ENCODE measurements around the gene KIF22.

Gene KIF22

DNA sequence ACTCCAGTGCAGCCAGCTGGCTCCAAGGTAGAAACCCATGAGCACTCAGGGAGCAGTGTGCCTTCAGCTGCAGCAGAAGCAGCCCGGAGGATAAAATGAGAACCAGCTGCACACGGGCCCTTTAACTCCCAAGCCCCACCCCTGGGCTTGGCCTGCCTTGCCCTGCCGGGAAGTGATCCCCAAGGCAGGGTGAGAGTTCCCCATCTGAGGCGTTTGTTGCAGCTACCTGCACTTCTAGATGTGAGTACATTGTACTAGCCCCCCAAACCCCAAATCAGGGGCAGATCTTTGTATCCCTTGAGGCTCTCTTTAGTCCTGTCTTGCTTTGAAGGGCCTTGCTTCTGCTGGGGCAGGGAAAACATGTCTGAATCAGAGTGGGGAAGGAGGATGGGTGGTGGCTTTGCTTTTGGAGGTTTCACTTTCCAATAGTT, 29.7 kb downstream of the KIF22 start, which contains the start of gene MVP:
Gene MVP (plus strand): TSS at position 192 of the 431 bp plus-strand sequence. CDS start 10,088 bp downstream, outside the sequence.
- Histone ChIP-seq H3K27ac (ENCODE audit: insufficient read depth in 1 of 2, low read depth in 1 of 2, low read length in 2 of 2, poor library complexity in 1 of 2, severe bottlenecking in 2 of 2) (peak within 1 kb of the TSS; percentile 1 to 79), H3K9me3 (ENCODE audit: control extremely low read depth in 1 of 5, control insufficient read depth in 4 of 5, insufficient read depth in 2 of 5, low read depth in 1 of 5, low read length in 4 of 5) (no peaks in the 10 kb centered on the region), H3K4me3 (ENCODE audit: control insufficient read depth in 1 of 7, extremely low read depth in 1 of 7, insufficient read depth in 4 of 7, low read depth in 2 of 7, low read length in 6 of 7) (peak within 1 kb of the TSS; percentile 48 to 89 (median 77)), H3K4me1 (ENCODE audit: control extremely low read depth in 1 of 4, control insufficient read depth in 4 of 4, insufficient read depth in 4 of 4, low read length in 3 of 4) (peaks cover 17 to 74% (median 66%) of the 10 kb centered on the region in 4 experiments), H3K36me3 (ENCODE audit: control insufficient read depth in 4 of 4, insufficient read depth in 4 of 4, low read length in 3 of 4) (peaks cover 0 to 22% (median 12%) of the 10 kb centered on the region in 4 experiments), H3K27me3 (replicated peaks in 2 of 5; ENCODE audit: control insufficient read depth in 4 of 5, insufficient read depth in 5 of 5, low read length in 4 of 5) (no peaks in the 10 kb centered on the region)
- DNase-seq = peak in 2 of 3 donors; percentile 44 to 46
- WGBS (ENCODE audit: insufficient coverage) = 2% methylated on average over 4 of the region's 4 CpGs
- CTCF ChIA-PET = interaction anchor here (1.0 to 7.2 kb wide), 8 partner anchors 13 to 187 kb away, joined by 3 to 46 read pairs (median 4); no protein-coding TSS in a partner anchor
- POLR2A ChIA-PET = interaction anchor here (0.5 to 0.7 kb wide), 2 partner anchors 13 to 96 kb away, joined by 3 read pairs; no protein-coding TSS in a partner anchor

DNA sequence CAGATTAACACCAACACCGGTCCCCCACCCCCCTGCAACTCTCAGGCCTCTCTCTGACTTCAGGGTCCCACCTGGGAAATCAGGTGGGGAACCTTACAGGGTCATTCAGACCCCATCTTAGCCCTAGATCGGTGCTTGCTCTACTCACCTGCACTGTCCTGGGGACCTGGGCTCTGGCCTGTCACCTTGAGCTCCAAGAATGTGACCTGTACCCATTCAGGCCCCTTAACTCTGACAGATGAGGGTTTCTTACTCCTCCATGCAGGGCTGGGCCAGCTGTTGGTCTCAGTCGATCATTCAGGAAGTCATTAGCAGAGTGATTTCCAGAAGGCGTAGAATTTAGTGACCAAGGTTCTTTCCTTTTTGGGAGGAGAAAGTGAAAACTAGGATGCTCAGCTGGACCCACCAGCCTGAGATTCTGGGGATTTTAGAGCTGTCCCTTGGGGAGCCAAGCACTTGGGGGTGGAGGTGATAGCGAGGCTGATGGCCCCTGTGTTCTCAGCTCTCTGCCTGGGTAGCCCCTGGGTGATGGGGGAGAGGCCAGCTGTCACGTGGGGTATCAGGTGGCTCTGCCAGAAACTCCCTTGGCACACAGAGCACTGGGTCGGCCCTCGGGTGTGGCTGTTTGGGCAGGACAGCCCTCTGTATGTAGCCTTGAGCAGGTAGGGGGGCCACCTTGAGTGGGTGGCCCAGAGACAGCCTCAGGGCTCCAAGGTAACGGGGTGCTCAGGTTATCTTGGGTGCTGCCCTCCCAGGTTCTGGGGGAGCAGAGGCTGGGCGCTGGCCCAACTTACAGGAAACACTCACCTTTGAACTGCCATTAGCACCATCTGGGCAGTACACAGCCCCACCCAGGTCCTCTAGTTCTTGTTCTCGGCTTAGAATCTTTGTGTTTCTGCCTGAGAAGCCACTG, 30.4 kb downstream of the KIF22 start:
- peak in 1 of 3 donors; percentile 18 for DNase-seq
- Histone ChIP-seq H3K27me3 (replicated peaks in 2 of 5; ENCODE audit: control insufficient read depth in 4 of 5, insufficient read depth in 5 of 5, low read length in 4 of 5) (no peaks in the 10 kb centered on the region), H3K27ac (ENCODE audit: insufficient read depth in 1 of 2, low read depth in 1 of 2, low read length in 2 of 2, poor library complexity in 1 of 2, severe bottlenecking in 2 of 2) (peak overlapping the region; percentile 1 to 79), H3K9me3 (ENCODE audit: control extremely low read depth in 1 of 5, control insufficient read depth in 4 of 5, insufficient read depth in 2 of 5, low read depth in 1 of 5, low read length in 4 of 5) (no peaks in the 10 kb centered on the region), H3K4me3 (ENCODE audit: control insufficient read depth in 1 of 7, extremely low read depth in 1 of 7, insufficient read depth in 4 of 7, low read depth in 2 of 7, low read length in 6 of 7) (peak overlapping the region; percentile 48 to 89 (median 77)), H3K4me1 (ENCODE audit: control extremely low read depth in 1 of 4, control insufficient read depth in 4 of 4, insufficient read depth in 4 of 4, low read length in 3 of 4) (peaks cover 17 to 77% (median 66%) of the 10 kb centered on the region in 4 experiments), H3K36me3 (ENCODE audit: control insufficient read depth in 4 of 4, insufficient read depth in 4 of 4, low read length in 3 of 4) (peaks cover 0 to 22% (median 12%) of the 10 kb centered on the region in 4 experiments)
- ChIA-PET CTCF (interaction anchor here (0.8 to 7.2 kb wide), 7 partner anchors 13 to 187 kb away, joined by 3 to 46 read pairs (median 4); no protein-coding TSS in a partner anchor), POLR2A (interaction anchor here (0.7 kb wide), 1 partner anchor 13 kb away, joined by 3 read pairs; no protein-coding TSS in a partner anchor)
- WGBS (ENCODE audit: insufficient coverage) = 35% methylated on average over 7 of the region's 11 CpGs

DNA sequence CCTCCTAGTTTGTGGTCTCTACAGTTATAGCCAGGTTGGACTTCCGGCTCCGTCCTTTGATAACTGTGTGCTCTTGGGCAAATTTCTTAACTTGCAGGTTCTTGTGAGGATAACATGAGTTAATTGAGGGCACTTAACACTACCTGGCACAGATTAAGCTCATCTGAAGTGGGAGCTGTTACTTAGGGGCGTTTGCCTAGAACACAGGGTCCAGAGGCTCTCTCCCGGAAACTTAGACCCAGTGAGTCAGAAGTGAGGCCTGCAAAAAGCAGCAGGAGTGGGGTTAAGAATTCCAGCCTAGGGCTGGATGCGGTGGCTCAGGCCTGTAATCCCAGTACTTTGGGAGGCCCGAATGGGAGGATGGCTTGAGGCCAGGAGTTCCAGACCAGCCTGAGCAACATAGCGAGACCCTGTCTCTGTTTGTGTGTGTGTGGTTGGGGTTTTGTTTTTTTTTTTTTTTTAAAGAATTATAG, 31.1 kb downstream of the KIF22 start:
- Histone ChIP-seq H3K27me3 (replicated peaks in 2 of 5; ENCODE audit: control insufficient read depth in 4 of 5, insufficient read depth in 5 of 5, low read length in 4 of 5) (no peaks in the 10 kb centered on the region), H3K4me1 (ENCODE audit: control extremely low read depth in 1 of 4, control insufficient read depth in 4 of 4, insufficient read depth in 4 of 4, low read length in 3 of 4) (peaks cover 17 to 75% (median 63%) of the 10 kb centered on the region in 4 experiments), H3K4me3 (ENCODE audit: control insufficient read depth in 1 of 7, extremely low read depth in 1 of 7, insufficient read depth in 4 of 7, low read depth in 2 of 7, low read length in 6 of 7) (peak overlapping the region in 4 of 7 experiments; percentile 77 to 89 (median 84)), H3K9me3 (ENCODE audit: control extremely low read depth in 1 of 5, control insufficient read depth in 4 of 5, insufficient read depth in 2 of 5, low read depth in 1 of 5, low read length in 4 of 5) (no peaks in the 10 kb centered on the region), H3K36me3 (ENCODE audit: control insufficient read depth in 4 of 4, insufficient read depth in 4 of 4, low read length in 3 of 4) (peaks cover 0 to 22% (median 12%) of the 10 kb centered on the region in 4 experiments), H3K27ac (ENCODE audit: insufficient read depth in 1 of 2, low read depth in 1 of 2, low read length in 2 of 2, poor library complexity in 1 of 2, severe bottlenecking in 2 of 2) (peak overlapping the region in 1 of 2 experiments; percentile 79)
- DNase-seq = peak in 1 of 3 donors; percentile 15
- CTCF ChIA-PET = interaction anchor here (2.4 to 7.2 kb wide), 3 partner anchors 14 to 121 kb away, joined by 12 to 46 read pairs (median 24); no protein-coding TSS in a partner anchor
- 68% methylated on average over 4 of the region's 7 CpGs for WGBS (ENCODE audit: insufficient coverage)
- POLR2A ChIA-PET = no interaction called here

DNA sequence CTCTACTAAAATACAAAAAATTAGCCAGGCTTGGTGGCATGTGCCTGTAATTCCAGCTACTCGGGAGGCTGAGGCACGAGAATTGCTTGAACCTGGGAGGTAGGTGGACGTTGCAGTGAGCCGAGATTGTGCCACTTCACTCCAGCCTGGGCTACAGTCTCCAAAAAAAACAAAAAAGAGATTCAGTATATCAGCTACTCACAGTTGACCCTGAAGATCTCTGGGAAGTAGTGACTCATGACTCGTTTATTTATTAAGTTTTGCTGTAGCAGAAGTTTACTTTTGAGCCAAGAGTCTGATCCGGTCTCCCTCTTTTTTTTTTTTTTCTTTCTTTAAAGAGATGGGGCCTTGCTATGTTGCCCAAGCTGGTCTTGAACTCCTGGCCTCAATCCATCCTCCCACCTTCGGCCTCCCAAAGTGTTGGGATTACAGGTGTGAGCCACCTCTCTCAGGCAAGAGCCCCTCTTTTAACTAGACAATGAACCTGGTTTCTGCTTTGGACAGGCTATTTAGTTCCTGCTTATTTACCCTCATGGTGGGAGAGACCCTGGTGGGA, 34.1 kb downstream of the KIF22 start:
- Histone ChIP-seq H3K27ac (ENCODE audit: insufficient read depth in 1 of 2, low read depth in 1 of 2, low read length in 2 of 2, poor library complexity in 1 of 2, severe bottlenecking in 2 of 2) (no peak overlapping the region), H3K4me1 (ENCODE audit: control extremely low read depth in 1 of 4, control insufficient read depth in 4 of 4, insufficient read depth in 4 of 4, low read length in 3 of 4) (peaks cover 13 to 55% (median 45%) of the 10 kb centered on the region in 4 experiments), H3K36me3 (ENCODE audit: control insufficient read depth in 4 of 4, insufficient read depth in 4 of 4, low read length in 3 of 4) (peaks cover 0 to 4% (median under 1%) of the 10 kb centered on the region in 4 experiments), H3K9me3 (ENCODE audit: control extremely low read depth in 1 of 5, control insufficient read depth in 4 of 5, insufficient read depth in 2 of 5, low read depth in 1 of 5, low read length in 4 of 5) (no peaks in the 10 kb centered on the region), H3K27me3 (replicated peaks in 2 of 5; ENCODE audit: control insufficient read depth in 4 of 5, insufficient read depth in 5 of 5, low read length in 4 of 5) (no peaks in the 10 kb centered on the region), H3K4me3 (ENCODE audit: control insufficient read depth in 1 of 7, extremely low read depth in 1 of 7, insufficient read depth in 4 of 7, low read depth in 2 of 7, low read length in 6 of 7) (no peak overlapping the region)
- WGBS (ENCODE audit: insufficient coverage) = 100% methylated on average over 1 of the region's 7 CpGs
- CTCF ChIA-PET = interaction anchor here (1.0 kb wide), 1 partner anchor 9 kb away, joined by 3 read pairs; the partner anchor contains the start of gene PAGR1
- POLR2A ChIA-PET = interaction anchor here (0.6 kb wide), 1 partner anchor 76 kb away, joined by 4 read pairs; no protein-coding TSS in a partner anchor
- peak in 2 of 3 donors; percentile 26 to 35 for DNase-seq

DNA sequence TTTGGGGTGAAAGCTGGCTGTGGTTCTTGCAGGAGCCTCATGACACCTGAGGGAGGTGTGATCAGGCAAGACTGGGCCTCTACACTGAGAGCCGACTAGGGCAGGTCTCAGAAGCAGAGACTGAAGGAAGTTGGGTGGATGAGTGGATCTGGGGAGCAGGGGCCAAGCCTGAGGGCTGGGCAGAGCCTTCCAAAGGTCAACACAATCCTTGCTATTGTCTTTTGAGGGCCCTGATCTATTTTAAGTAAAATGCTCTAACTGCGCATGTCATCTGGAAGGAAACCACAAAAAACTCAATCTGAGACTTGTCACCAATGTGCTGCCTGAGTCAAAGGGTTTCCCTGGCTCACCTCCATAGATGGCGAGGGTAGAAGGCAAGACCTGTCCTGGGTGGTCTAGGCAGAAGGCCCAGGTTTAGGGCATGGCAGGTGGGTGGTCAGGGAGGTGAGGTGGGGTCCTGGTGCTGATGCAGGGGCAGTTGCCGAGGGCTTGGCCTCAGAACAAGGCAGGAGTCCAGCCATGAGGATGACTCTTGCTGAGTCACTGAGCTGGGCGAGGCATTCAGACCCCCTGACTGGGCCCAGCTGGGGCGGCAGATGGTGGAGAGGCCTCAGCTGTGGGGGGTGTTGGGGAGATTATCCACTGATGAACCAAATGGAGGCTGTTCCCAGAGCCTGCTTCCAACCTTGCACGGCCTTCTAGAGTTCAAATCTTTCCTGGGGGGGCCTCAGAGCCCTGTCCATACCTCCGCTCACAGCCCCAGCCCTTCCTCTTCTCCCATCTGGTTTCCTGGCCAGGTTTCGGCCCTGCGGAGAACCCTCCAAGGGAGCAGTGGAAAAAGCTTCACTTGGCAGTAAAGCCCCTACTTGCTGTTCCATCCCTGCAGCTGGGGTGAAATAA, 34.8 kb downstream of the KIF22 start:
- Histone ChIP-seq H3K27me3 (replicated peaks in 2 of 5; ENCODE audit: control insufficient read depth in 4 of 5, insufficient read depth in 5 of 5, low read length in 4 of 5) (no peaks in the 10 kb centered on the region), H3K4me1 (ENCODE audit: control extremely low read depth in 1 of 4, control insufficient read depth in 4 of 4, insufficient read depth in 4 of 4, low read length in 3 of 4) (peaks cover 9 to 48% (median 38%) of the 10 kb centered on the region in 4 experiments), H3K27ac (ENCODE audit: insufficient read depth in 1 of 2, low read depth in 1 of 2, low read length in 2 of 2, poor library complexity in 1 of 2, severe bottlenecking in 2 of 2) (no peak overlapping the region), H3K4me3 (ENCODE audit: control insufficient read depth in 1 of 7, extremely low read depth in 1 of 7, insufficient read depth in 4 of 7, low read depth in 2 of 7, low read length in 6 of 7) (no peak overlapping the region), H3K36me3 (ENCODE audit: control insufficient read depth in 4 of 4, insufficient read depth in 4 of 4, low read length in 3 of 4) (peaks cover 0 to 3% (median under 1%) of the 10 kb centered on the region in 4 experiments), H3K9me3 (ENCODE audit: control extremely low read depth in 1 of 5, control insufficient read depth in 4 of 5, insufficient read depth in 2 of 5, low read depth in 1 of 5, low read length in 4 of 5) (no peaks in the 10 kb centered on the region)
- DNase-seq = peak in 2 of 3 donors; percentile 42 to 64
- POLR2A ChIA-PET = no interaction called here
- CTCF ChIA-PET = interaction anchor here (0.9 to 1.5 kb wide), 3 partner anchors 23 to 126 kb away, joined by 3 to 6 read pairs (median 3); no protein-coding TSS in a partner anchor
- WGBS (ENCODE audit: insufficient coverage) = 47% methylated on average over 10 of the region's 10 CpGs

DNA sequence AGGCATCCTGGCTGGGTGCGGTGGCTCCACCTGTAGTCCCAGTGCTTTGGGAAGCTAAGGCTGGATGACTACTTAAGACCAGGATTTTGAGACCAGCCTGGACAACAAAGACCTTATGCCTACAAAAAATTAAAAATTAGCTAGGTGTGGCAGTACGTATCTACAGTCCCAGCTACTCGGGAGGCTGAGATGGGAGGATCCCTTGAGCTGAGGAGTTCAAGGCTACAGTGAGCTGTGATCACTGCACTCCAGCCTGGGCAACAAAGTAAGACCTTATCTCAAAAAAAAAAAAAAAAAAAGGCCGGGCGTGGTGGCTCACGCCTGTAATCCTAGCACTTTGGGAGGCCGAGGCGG, 35.8 kb downstream of the KIF22 start:
- Histone ChIP-seq H3K27ac (ENCODE audit: insufficient read depth in 1 of 2, low read depth in 1 of 2, low read length in 2 of 2, poor library complexity in 1 of 2, severe bottlenecking in 2 of 2) (no peak overlapping the region), H3K4me1 (ENCODE audit: control extremely low read depth in 1 of 4, control insufficient read depth in 4 of 4, insufficient read depth in 4 of 4, low read length in 3 of 4) (peaks cover 9 to 39% (median 29%) of the 10 kb centered on the region in 4 experiments)
- POLR2A ChIA-PET = no interaction called here

More for the DNA sequence above, 35.8 kb downstream of the KIF22 start:
- Histone ChIP-seq H3K27me3 (replicated peaks in 2 of 5; ENCODE audit: control insufficient read depth in 4 of 5, insufficient read depth in 5 of 5, low read length in 4 of 5) (no peaks in the 10 kb centered on the region), H3K9me3 (ENCODE audit: control extremely low read depth in 1 of 5, control insufficient read depth in 4 of 5, insufficient read depth in 2 of 5, low read depth in 1 of 5, low read length in 4 of 5) (no peaks in the 10 kb centered on the region), H3K36me3 (ENCODE audit: control insufficient read depth in 4 of 4, insufficient read depth in 4 of 4, low read length in 3 of 4) (peaks cover 0 to 9% (median 2%) of the 10 kb centered on the region in 4 experiments), H3K4me3 (ENCODE audit: control insufficient read depth in 1 of 7, extremely low read depth in 1 of 7, insufficient read depth in 4 of 7, low read depth in 2 of 7, low read length in 6 of 7) (no peak overlapping the region)
- 100% methylated on average over 1 of the region's 8 CpGs for WGBS (ENCODE audit: insufficient coverage)
- CTCF ChIA-PET = interaction anchor here (0.9 to 1.5 kb wide), 4 partner anchors 22 to 206 kb away, joined by 3 to 6 read pairs (median 3); no protein-coding TSS in a partner anchor
- DNase-seq = no peak

Measured in common myeloid progenitor, CD34-positive (primary cell).